B cell (primary cell): Measurements from ENCODE around the gene EPHB1. TPM values are rescaled to one million over a fixed set of nuclear protein-coding genes. Genes with fewer than 3 reads are reported as not detected.

Experiments
- ATAC-seq: fragments of 200-7000 bp; cut with Tn5 transposase; one replicate; pipeline ENCODE4 v1.10.0; 2021; ENCODE audit warnings: low read depth, mild to moderate bottlenecking, moderate number of reproducible peaks, moderate library complexity
- CTCF ChIA-PET: fragments of 350-600 bp; sonication (Branson Sonifier 250); formaldehyde crosslinking; loops from one replicate; lab custom pipeline; 2021; ENCODE audit warnings: antibody characterized with exemption, inconsistent platforms; lab: Charles Lee
- POLR2A ChIA-PET: fragments of 350-600 bp; sonication (Branson Sonifier 250); formaldehyde crosslinking; loops from one replicate; lab custom pipeline; 2021; ENCODE audit warnings: antibody characterized with exemption; lab: Charles Lee
- DNase-seq: peaks from one replicate; pipeline ENCODE4 v3.0.0; 2013
- H2AFZ ChIP-seq: 2 replicates; pipeline ENCODE4 v1.6.1; 2012; ENCODE audit warnings: mild to moderate bottlenecking, low read depth, low read length; ENCODE audit not compliant: insufficient read depth, poor library complexity, severe bottlenecking
- H3K27ac ChIP-seq, 2 donors: 1 replicate in 1 of 2; 2 replicates in 1 of 2; pipeline ENCODE4 v1.5.1; 2012 to 2013; ENCODE audit warnings: low read length in 2 of 2, mild to moderate bottlenecking in 2 of 2, moderate library complexity in 1 of 2
- H3K27me3 ChIP-seq, 4 experiments: fragments of 200-600 bp in 1 of 4; sonication (generic) in 1 of 4; replicated peaks in 1 of 4; 1 replicate in 2 of 4; 2 replicates in 2 of 4; pipeline versions ENCODE4 v1.6.1 to v1.7.0; 2013 to 2016; ENCODE audit warnings: low read length in 3 of 4, mild to moderate bottlenecking in 2 of 4, mixed read lengths in 1 of 4, moderate library complexity in 1 of 4; ENCODE audit not compliant: insufficient read depth in 4 of 4, control insufficient read depth in 3 of 4; ENCODE audit errors: control extremely low read depth in 1 of 4
- H3K36me3 ChIP-seq, 2 experiments: replicated peaks in 1 of 2; 1 replicate in 1 of 2; 2 replicates in 1 of 2; pipeline versions ENCODE4 v1.6.1 to v1.7.1; 2013; ENCODE audit warnings: low read length in 1 of 2; ENCODE audit not compliant: insufficient read depth in 2 of 2, control insufficient read depth in 1 of 2; ENCODE audit errors: control extremely low read depth in 1 of 2, extremely low read depth in 1 of 2
- H3K4me1 ChIP-seq, 2 donors: fragments of 200-600 bp in 1 of 2; sonication (generic) in 1 of 2; 1 replicate in 1 of 2; 2 replicates in 1 of 2; pipeline versions ENCODE4 v1.5.1 to v1.6.1; 2013 to 2017; ENCODE audit warnings: low read length in 2 of 2; ENCODE audit not compliant: control insufficient read depth in 2 of 2, insufficient read depth in 2 of 2
- H3K4me2 ChIP-seq: replicated peaks from 2 replicates; pipeline ENCODE3; 2012; ENCODE audit warnings: mild to moderate bottlenecking, low read depth, low read length; ENCODE audit not compliant: poor library complexity, severe bottlenecking
- H3K4me3 ChIP-seq, 5 experiments: fragments of 200-600 bp in 1 of 5; sonication (generic) in 1 of 5; 1 replicate in 3 of 5; 2 replicates in 2 of 5; pipeline versions ENCODE4 v1.5.1 to v1.7.0; 2011 to 2016; ENCODE audit warnings: low read length in 4 of 5, mild to moderate bottlenecking in 4 of 5, low read depth in 2 of 5, control low read depth in 1 of 5, moderate library complexity in 1 of 5; ENCODE audit not compliant: insufficient read depth in 1 of 5; ENCODE audit errors: control extremely low read depth in 1 of 5, extremely low read depth in 1 of 5
- H3K79me2 ChIP-seq: fragments of 200-600 bp; sonication (generic); one replicate; pipeline ENCODE4 v1.6.0; 2016; ENCODE audit warnings: low read length; ENCODE audit not compliant: control insufficient read depth, insufficient read depth
- H3K9ac ChIP-seq: fragments of 200-600 bp; sonication (generic); 2 replicates; pipeline ENCODE4 v1.6.1; 2017; ENCODE audit warnings: mild to moderate bottlenecking, low read length, moderate library complexity
- H3K9me3 ChIP-seq, 3 donors: one replicate each; pipeline versions ENCODE4 v1.6.1 to v1.7.1; 2013; ENCODE audit warnings: low read length in 2 of 3; ENCODE audit not compliant: control insufficient read depth in 2 of 3, insufficient read depth in 1 of 3; ENCODE audit errors: control extremely low read depth in 1 of 3
- H4K20me1 ChIP-seq: 2 replicates; pipeline ENCODE4 v1.6.0; 2012; ENCODE audit warnings: mild to moderate bottlenecking, low read length; ENCODE audit not compliant: insufficient read depth, control insufficient read depth, poor library complexity, severe bottlenecking
- H3K27ac Mint-ChIP-seq: one replicate; pipeline ENCODE4 v1.8.0; 2021; ENCODE audit warnings: mixed read lengths
- H3K27me3 Mint-ChIP-seq: one replicate; pipeline ENCODE4 v1.8.0; 2021; ENCODE audit warnings: mixed read lengths
- H3K4me1 Mint-ChIP-seq: one replicate; pipeline ENCODE4 v1.8.0; 2021; ENCODE audit warnings: mixed read lengths
- H3K4me3 Mint-ChIP-seq: one replicate; pipeline ENCODE4 v1.8.0; 2021; ENCODE audit warnings: mixed read lengths
- H3K9me3 Mint-ChIP-seq: one replicate; pipeline ENCODE4 v1.8.0; 2022; ENCODE audit warnings: mixed read lengths; ENCODE audit not compliant: insufficient read depth
- EZH2 ChIP-seq: IDR thresholded peaks from 2 replicates; pipeline ENCODE4 v1.6.1; 2012; ENCODE audit warnings: borderline replicate concordance, low read depth, mild to moderate bottlenecking, moderate library complexity, low read length; ENCODE audit not compliant: insufficient read depth, poor library complexity, severe bottlenecking
- WGBS: methylation state at CpG from one replicate; pipeline ENCODE4 v1.1.5; 2013; ENCODE audit warnings: missing lambda C conversion rate; ENCODE audit not compliant: insufficient coverage; 5-methylcytosine and 5-hydroxymethylcytosine counted together
- intact Hi-C: fragments of 100-400 bp; cut with micrococcal nuclease; formaldehyde crosslinking; loops from one replicate; pipeline ENCODE4 v1.10.0; 2022
- polyA plus RNA-seq: library from polyadenylated mRNA; depleted of rRNA; stranded (reverse); fragments of >200 nt; gene quantifications from 2 replicates; pipeline ENCODE4 v1.2.3, GENCODE V29; 2012
- total RNA-seq, 2 donors: library from RNA; stranded (reverse); fragments of 120-200 nt in 1 of 2; gene quantifications; 1 replicate in 1 of 2; 2 replicates in 1 of 2; pipeline versions ENCODE4 v1.2.3 to v1.2.4, GENCODE V29; 2013 to 2022
- TF ChIP-seq, protein P1 (sequence below): fragments of 200-600 bp; IDR thresholded peaks from one replicate; pipeline ENCODE4 v1.8.0; 2022; ENCODE audit warnings: antibody characterized with exemption, mild to moderate bottlenecking

Gene EPHB1
- total and polyA plus RNA-seq, 2 donors (not counting 1 experiment from before 2014, with no cell fraction given): 0.01 TPM; not detected in 1

GRCh38 chr3:134873789-134874188 lies 78.7 kb downstream of the EPHB1 start:
- H3K4me2 ChIP-seq: no peak overlapping the region
- H3K9ac ChIP-seq: no peak overlapping the region
- no peak overlapping the region for H3K4me3 ChIP-seq
- peaks cover 0 to 3% (median 0%) of the 10 kb centered on the region in 4 experiments for H3K27me3 ChIP-seq
- CTCF ChIA-PET: no interaction called here
- 100% methylated on average over 1 of the region's 1 CpG for WGBS
- no peaks in the 10 kb centered on the region for H3K79me2 ChIP-seq
- H3K36me3 ChIP-seq: no peaks in the 10 kb centered on the region
- Mint-ChIP-seq H3K4me1 (no peaks in the 10 kb centered on the region), H3K27me3 (peaks cover 14% of the 10 kb centered on the region), H3K4me3 (no peak overlapping the region), H3K9me3 (no peaks in the 10 kb centered on the region), H3K27ac (no peak overlapping the region)
- POLR2A ChIA-PET: no interaction called here
- H3K4me1 ChIP-seq: no peaks in the 10 kb centered on the region
- H4K20me1 ChIP-seq: no peaks in the 10 kb centered on the region
- intact Hi-C loops: no loop called here
- TF ChIP-seq EZH2: no peak
- TF ChIP-seq, protein P1, sequence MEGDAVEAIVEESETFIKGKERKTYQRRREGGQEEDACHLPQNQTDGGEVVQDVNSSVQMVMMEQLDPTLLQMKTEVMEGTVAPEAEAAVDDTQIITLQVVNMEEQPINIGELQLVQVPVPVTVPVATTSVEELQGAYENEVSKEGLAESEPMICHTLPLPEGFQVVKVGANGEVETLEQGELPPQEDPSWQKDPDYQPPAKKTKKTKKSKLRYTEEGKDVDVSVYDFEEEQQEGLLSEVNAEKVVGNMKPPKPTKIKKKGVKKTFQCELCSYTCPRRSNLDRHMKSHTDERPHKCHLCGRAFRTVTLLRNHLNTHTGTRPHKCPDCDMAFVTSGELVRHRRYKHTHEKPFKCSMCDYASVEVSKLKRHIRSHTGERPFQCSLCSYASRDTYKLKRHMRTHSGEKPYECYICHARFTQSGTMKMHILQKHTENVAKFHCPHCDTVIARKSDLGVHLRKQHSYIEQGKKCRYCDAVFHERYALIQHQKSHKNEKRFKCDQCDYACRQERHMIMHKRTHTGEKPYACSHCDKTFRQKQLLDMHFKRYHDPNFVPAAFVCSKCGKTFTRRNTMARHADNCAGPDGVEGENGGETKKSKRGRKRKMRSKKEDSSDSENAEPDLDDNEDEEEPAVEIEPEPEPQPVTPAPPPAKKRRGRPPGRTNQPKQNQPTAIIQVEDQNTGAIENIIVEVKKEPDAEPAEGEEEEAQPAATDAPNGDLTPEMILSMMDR: no peak
- H3K9me3 ChIP-seq: peaks cover 0 to 6% (median 0%) of the 10 kb centered on the region in 3 donors
- no peak overlapping the region for H2AFZ ChIP-seq
- DNase-seq (no peak), ATAC-seq (no peak)
- no peak overlapping the region for H3K27ac ChIP-seq

DNA sequence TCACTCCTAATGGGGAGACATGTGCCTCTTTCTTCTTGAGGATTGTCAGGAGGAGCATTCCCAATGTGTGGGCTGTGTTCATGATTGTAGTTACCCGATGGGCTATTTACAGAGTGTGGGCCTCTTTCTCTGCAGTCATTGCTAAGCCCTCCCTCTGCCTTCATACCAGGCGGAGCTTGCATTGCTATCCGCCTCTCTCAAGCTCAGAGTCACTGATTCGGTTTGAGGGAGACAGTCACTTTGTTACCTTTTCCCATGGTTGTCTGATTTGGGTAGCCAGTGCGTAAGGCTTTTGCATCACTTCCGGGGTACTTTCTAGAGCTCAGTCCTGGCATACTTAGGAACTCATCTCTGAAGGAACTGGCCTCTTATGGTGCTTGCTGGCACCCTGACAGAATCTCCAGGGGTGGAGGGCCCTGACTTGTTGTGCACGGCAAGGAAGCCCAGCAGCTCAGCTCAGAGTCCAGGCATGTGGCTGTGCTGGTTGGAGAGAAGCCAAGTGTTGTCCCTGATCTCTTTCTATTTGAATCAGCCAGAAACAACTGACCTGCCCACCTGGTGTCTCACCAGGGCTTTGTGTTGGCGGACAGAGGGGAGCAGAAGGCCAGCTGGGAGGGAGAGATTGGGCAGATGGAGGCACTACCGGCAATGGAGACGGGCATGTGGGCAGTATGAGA lies 79.8 kb downstream of the EPHB1 start:
- H3K4me3 Mint-ChIP-seq: no peak overlapping the region
- no peaks in the 10 kb centered on the region for H3K9me3 Mint-ChIP-seq
- no peak overlapping the region for H3K9ac ChIP-seq

More for the DNA sequence above, 79.8 kb downstream of the EPHB1 start:
- H3K79me2 ChIP-seq: no peaks in the 10 kb centered on the region
- H3K36me3 ChIP-seq: no peaks in the 10 kb centered on the region
- no peaks in the 10 kb centered on the region for H3K4me1 Mint-ChIP-seq
- no peak overlapping the region for H2AFZ ChIP-seq
- no peak overlapping the region for H3K4me3 ChIP-seq
- peaks cover 0 to 2% (median 0%) of the 10 kb centered on the region in 4 experiments for H3K27me3 ChIP-seq
- no peak overlapping the region for H3K27ac ChIP-seq
- intact Hi-C loops: no loop called here
- no peaks in the 10 kb centered on the region for H4K20me1 ChIP-seq
- CTCF ChIA-PET: no interaction called here
- no peak overlapping the region for H3K27ac Mint-ChIP-seq
- H3K4me1 ChIP-seq: no peaks in the 10 kb centered on the region
- WGBS: 79% methylated on average over 10 of the region's 10 CpGs
- ATAC-seq: no peak
- POLR2A ChIA-PET: no interaction called here
- no peak overlapping the region for H3K4me2 ChIP-seq
- peaks cover 0 to 6% (median 0%) of the 10 kb centered on the region in 3 donors for H3K9me3 ChIP-seq
- H3K27me3 Mint-ChIP-seq: peaks cover 14% of the 10 kb centered on the region
- no peak for DNase-seq
- no peak for TF ChIP-seq EZH2
- TF ChIP-seq, protein P1: no peak
